SK-N-DZ (cell line): Measurements from ENCODE around the gene GTF2IRD1.
"Not testable (repeated sequence)": the region's sequence is repeated elsewhere in the genome, so short reads cannot be mapped to it uniquely, and the experiment has no call there.

Experiments
- DNase-seq: peaks from one replicate; pipeline ENCODE4 v3.0.0-alpha.2; 2015; ENCODE audit warnings: low spot score
- small RNA-seq, 2 experiments: library from RNA; depleted of rRNA; stranded (forward); fragments of <200 nt; gene quantifications; one replicate each; pipeline ENCODE3, GENCODE V24; 2014

The GTF2IRD1 gene

DNA sequence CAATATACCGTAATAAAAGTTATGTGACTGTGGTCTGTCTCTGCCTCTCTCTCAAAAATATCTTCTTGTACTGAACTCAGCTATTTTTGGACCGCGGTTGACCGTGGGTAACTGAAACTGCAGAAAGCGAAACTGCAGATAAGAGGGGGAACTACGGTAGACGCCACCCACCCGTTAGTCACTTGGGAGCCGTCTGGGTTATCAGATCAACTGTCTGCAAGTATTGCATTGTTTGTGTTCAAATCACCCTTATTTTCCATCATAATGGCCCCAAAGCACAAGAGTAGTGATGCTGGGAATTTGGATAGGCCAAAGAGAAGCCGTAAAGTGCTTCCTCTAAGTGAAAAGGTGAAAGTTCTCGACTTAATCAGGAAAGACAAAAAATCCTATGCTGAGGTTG lies 196.3 kb downstream of the GTF2IRD1 start:
- DNase-seq = not testable (repeated sequence)

DNA sequence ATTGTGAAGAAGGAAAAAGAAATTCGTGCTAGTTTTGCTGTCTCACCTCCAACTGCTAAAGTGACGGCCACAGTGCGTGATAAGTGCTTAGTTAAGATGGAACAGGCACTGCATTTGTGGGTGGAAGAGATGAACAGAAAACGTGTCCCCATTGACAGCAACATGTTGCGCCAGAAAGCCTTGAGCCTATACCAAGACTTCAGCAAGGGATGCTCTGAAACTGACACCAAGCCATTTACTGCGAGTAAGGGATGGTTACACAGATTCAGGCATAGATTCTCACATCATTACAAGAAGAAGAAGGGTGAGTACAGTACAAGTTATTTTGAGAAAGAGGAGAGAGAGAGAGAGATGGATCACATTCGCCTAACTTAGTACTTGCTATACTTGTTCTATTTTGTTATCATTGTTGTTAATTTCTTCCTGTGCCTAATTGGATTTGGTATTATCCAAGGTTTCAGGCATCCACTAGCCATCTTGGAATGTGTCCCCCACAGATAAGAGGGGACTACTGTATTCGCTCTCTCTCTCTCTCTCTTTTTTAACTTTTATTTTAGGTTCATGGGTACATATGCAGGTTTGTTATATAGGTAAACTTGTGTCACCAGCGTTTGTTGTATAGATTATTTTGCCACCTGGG lies 196.9 kb downstream of the GTF2IRD1 start:
- DNase-seq = not testable (repeated sequence)

DNA sequence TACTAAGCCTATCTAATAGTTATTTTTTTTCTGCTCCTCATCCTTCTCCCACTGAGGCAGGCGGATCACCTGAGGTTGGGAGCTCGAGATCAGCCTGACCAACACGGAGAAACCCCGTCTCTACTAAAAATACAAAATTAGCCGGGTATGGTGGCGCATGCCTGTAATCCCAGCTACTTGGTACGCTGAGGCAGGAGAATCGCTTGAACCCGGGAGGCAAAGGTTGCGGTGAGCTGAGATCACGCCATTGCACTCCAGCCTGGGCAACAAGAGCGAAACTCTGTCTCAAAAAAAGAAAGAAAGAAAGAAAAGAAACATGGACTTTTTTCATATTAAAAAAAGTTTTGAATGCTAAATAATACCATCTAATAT lies 197.4 kb downstream of the GTF2IRD1 start:
- not testable (repeated sequence) for DNase-seq

Small RNA genes within 50 kb of the gene (small RNA-seq; reads per million reads assigned to genes)
- 0 reads per million in 2 experiments for gene RNA5SP233
